ENCODE results near the gene CD3G. TPM values are rescaled to one million over a fixed set of nuclear protein-coding genes. Genes with fewer than 3 reads are reported as not detected.
A peak's percentile ranks its signal among the peaks of the same experiment; 100 is the strongest.

Gene CD3G
- total RNA-seq, 2 donors from 2014 or later = not detected

- no peaks in the 10 kb centered on the region for H3K9me3 Mint-ChIP-seq
- DNase-seq = no peak
- no peak overlapping the region for H3K4me3 Mint-ChIP-seq
- no peak overlapping the region for H3K4me3 ChIP-seq (ENCODE audit: low read length)
- 83 to 91% methylated on average over 6 of the region's 6 CpGs for WGBS, 2 experiments (ENCODE audit: insufficient coverage in 1 of 2, insufficient read length in 1 of 2)
- no peak for TF ChIP-seq CTCF (conservative IDR thresholded peaks at IDR 0.05)
- H3K4me1 ChIP-seq (ENCODE audit: control insufficient read depth, insufficient read depth, low read length) = no peaks in the 10 kb centered on the region
- peaks cover 70% of the 10 kb centered on the region for H3K27me3 Mint-ChIP-seq (ENCODE audit: insufficient read depth)
- no peaks in the 10 kb centered on the region for H3K36me3 Mint-ChIP-seq (ENCODE audit: low read depth)
- H3K27ac ChIP-seq (ENCODE audit: low read depth, low read length) = no peak overlapping the region
- no peaks in the 10 kb centered on the region for H3K9me3 ChIP-seq (ENCODE audit: control insufficient read depth, low read length)
- H3K27ac Mint-ChIP-seq = no peak overlapping the region
- no peaks in the 10 kb centered on the region for H3K4me1 Mint-ChIP-seq
- peaks cover 58% of the 10 kb centered on the region for H3K27me3 ChIP-seq (ENCODE audit: control insufficient read depth, insufficient read depth, low read length, poor library complexity, severe bottlenecking)
- no peak overlapping the region for H3K9ac ChIP-seq (ENCODE audit: extremely low read depth, low read length, poor library complexity, severe bottlenecking)
- H3K36me3 ChIP-seq (ENCODE audit: control insufficient read depth, insufficient read depth, low read length) = no peaks in the 10 kb centered on the region
These were observed 5.3 kb downstream of the CD3G start for GRCh38 chr11:118349475-118349874.

- WGBS, 2 experiments (ENCODE audit: insufficient coverage in 1 of 2, insufficient read length in 1 of 2) = 0 to 19% methylated on average over 1 to 5 of the region's 6 CpGs
- Histone ChIP-seq H3K4me1 (ENCODE audit: control insufficient read depth, insufficient read depth, low read length) (no peaks in the 10 kb centered on the region), H3K4me3 (ENCODE audit: low read length) (no peak overlapping the region), H3K27me3 (ENCODE audit: control insufficient read depth, insufficient read depth, low read length, poor library complexity, severe bottlenecking) (peaks cover 57% of the 10 kb centered on the region), H3K27ac (ENCODE audit: low read depth, low read length) (no peak overlapping the region), H3K36me3 (ENCODE audit: control insufficient read depth, insufficient read depth, low read length) (no peaks in the 10 kb centered on the region), H3K9ac (ENCODE audit: extremely low read depth, low read length, poor library complexity, severe bottlenecking) (no peak overlapping the region), H3K9me3 (ENCODE audit: control insufficient read depth, low read length) (no peaks in the 10 kb centered on the region)
- Mint-ChIP-seq H3K9me3 (no peaks in the 10 kb centered on the region), H3K27ac (no peak overlapping the region), H3K27me3 (ENCODE audit: insufficient read depth) (peaks cover 52% of the 10 kb centered on the region), H3K4me3 (no peak overlapping the region), H3K36me3 (ENCODE audit: low read depth) (no peaks in the 10 kb centered on the region), H3K4me1 (no peaks in the 10 kb centered on the region)
- peak; percentile 77 for TF ChIP-seq CTCF (conservative IDR thresholded peaks at IDR 0.05)
- DNase-seq = no peak
These were observed 9.1 kb downstream of the CD3G start for GRCh38 chr11:118353084-118353710.

GRCh38 chr11:118358071-118358470 lies 13.9 kb downstream of the CD3G start:
- H3K36me3 Mint-ChIP-seq (ENCODE audit: low read depth) = no peaks in the 10 kb centered on the region
- Histone ChIP-seq H3K27ac (ENCODE audit: low read depth, low read length) (no peak overlapping the region), H3K4me3 (ENCODE audit: low read length) (no peak overlapping the region), H3K36me3 (ENCODE audit: control insufficient read depth, insufficient read depth, low read length) (no peaks in the 10 kb centered on the region), H3K9me3 (ENCODE audit: control insufficient read depth, low read length) (no peaks in the 10 kb centered on the region), H3K4me1 (ENCODE audit: control insufficient read depth, insufficient read depth, low read length) (no peaks in the 10 kb centered on the region), H3K9ac (ENCODE audit: extremely low read depth, low read length, poor library complexity, severe bottlenecking) (no peak overlapping the region), H3K27me3 (ENCODE audit: control insufficient read depth, insufficient read depth, low read length, poor library complexity, severe bottlenecking) (peaks cover 36% of the 10 kb centered on the region)
- no peak for DNase-seq
- peaks cover 26% of the 10 kb centered on the region for H3K27me3 Mint-ChIP-seq (ENCODE audit: insufficient read depth)
- TF ChIP-seq CTCF (conservative IDR thresholded peaks at IDR 0.05) = no peak
- WGBS, 2 experiments (ENCODE audit: insufficient coverage in 1 of 2, insufficient read length in 1 of 2) = 65% methylated on average over 3 of the region's 3 CpGs; no CpG with 5 or more reads in 1 of the 2 experiments
- peaks cover 6% of the 10 kb centered on the region for H3K4me1 Mint-ChIP-seq
- H3K9me3 Mint-ChIP-seq = peaks cover 3% of the 10 kb centered on the region
- H3K4me3 Mint-ChIP-seq = no peak overlapping the region
- H3K27ac Mint-ChIP-seq = no peak overlapping the region

All from endodermal cell (in vitro differentiated cells).